HL-60 (cell line): ENCODE measurements around the gene MFSD6.
"Not testable (repeated sequence)": the region's sequence is repeated elsewhere in the genome, so short reads cannot be mapped to it uniquely, and the experiment has no call there.

Experiments
- DNase-seq, 2 experiments: peaks; one replicate each; pipeline ENCODE4 v3.0.0-alpha.2; 2010 to 2020; ENCODE audit warnings: low read depth in 1 of 2, low spot score in 1 of 2
- H3K27ac ChIP-seq: fragments of 250-450 bp; sonication (Bioruptor Pico); replicated peaks from 2 replicates; pipeline ENCODE4 v1.5.1; 2020; ENCODE audit warnings: mild to moderate bottlenecking, moderate library complexity
- H3K27me3 ChIP-seq: fragments of 250-450 bp; sonication (Bioruptor Pico); 2 replicates; pipeline ENCODE4 v1.5.1; 2021; ENCODE audit warnings: mild to moderate bottlenecking, moderate library complexity; ENCODE audit not compliant: insufficient read depth, poor library complexity, severe bottlenecking
- H3K4me3 ChIP-seq: replicated peaks from 2 replicates; pipeline ENCODE4 v1.5.1; 2011; ENCODE audit warnings: mild to moderate bottlenecking, control low read depth, low read length; ENCODE audit not compliant: insufficient read depth
- GABPA ChIP-seq: IDR thresholded peaks from 2 replicates; pipeline ENCODE4 v1.6.1; 2012; ENCODE audit warnings: low read depth
- POLR2AphosphoS5 ChIP-seq: IDR thresholded peaks from 2 replicates; pipeline ENCODE4 v1.6.1; 2012; ENCODE audit warnings: low read depth
- SPI1 ChIP-seq: IDR thresholded peaks from 2 replicates; pipeline ENCODE4 v1.6.1; 2012; ENCODE audit warnings: low read depth, mild to moderate bottlenecking, borderline replicate concordance
- TF ChIP-seq, protein P1 (sequence below): IDR thresholded peaks from 2 replicates; pipeline ENCODE4 v1.6.1; 2012; ENCODE audit warnings: low read depth; ENCODE audit not compliant: insufficient replicate concordance
- TF ChIP-seq, protein P2 (sequence below): IDR thresholded peaks from one replicate; pipeline ENCODE4 v1.5.1; 2011; ENCODE audit warnings: low read length, control low read depth, inconsistent platforms; ENCODE audit not compliant: insufficient read depth

Gene MFSD6

DNA sequence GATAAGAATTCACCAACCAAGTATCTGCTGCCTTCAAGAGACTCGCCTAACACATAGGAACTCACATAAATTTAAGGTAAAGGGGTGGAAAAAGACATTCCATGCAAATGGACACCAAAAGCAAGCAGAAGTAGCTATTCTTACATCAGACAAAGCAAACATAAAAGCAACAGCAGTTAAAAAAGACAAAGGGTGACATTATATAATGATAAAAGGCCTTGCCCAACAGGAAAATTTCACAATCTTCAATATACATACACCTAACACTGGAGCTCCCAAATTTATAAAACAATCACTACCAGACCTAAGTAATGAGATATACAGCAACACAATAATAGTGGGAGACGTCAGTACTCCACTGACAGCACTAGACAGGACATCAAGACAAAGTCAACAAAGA is 84.9 kb downstream of the MFSD6 start:
- Histone ChIP-seq H3K27ac (no peak overlapping the region), H3K27me3 (no peaks in the 10 kb centered on the region), H3K4me3 (no peak overlapping the region)
- DNase-seq: no peak
- TF ChIP-seq, protein P1, sequence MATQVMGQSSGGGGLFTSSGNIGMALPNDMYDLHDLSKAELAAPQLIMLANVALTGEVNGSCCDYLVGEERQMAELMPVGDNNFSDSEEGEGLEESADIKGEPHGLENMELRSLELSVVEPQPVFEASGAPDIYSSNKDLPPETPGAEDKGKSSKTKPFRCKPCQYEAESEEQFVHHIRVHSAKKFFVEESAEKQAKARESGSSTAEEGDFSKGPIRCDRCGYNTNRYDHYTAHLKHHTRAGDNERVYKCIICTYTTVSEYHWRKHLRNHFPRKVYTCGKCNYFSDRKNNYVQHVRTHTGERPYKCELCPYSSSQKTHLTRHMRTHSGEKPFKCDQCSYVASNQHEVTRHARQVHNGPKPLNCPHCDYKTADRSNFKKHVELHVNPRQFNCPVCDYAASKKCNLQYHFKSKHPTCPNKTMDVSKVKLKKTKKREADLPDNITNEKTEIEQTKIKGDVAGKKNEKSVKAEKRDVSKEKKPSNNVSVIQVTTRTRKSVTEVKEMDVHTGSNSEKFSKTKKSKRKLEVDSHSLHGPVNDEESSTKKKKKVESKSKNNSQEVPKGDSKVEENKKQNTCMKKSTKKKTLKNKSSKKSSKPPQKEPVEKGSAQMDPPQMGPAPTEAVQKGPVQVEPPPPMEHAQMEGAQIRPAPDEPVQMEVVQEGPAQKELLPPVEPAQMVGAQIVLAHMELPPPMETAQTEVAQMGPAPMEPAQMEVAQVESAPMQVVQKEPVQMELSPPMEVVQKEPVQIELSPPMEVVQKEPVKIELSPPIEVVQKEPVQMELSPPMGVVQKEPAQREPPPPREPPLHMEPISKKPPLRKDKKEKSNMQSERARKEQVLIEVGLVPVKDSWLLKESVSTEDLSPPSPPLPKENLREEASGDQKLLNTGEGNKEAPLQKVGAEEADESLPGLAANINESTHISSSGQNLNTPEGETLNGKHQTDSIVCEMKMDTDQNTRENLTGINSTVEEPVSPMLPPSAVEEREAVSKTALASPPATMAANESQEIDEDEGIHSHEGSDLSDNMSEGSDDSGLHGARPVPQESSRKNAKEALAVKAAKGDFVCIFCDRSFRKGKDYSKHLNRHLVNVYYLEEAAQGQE: no peak
- TF ChIP-seq GABPA (no peak), SPI1 (no peak), POLR2AphosphoS5 (no peak)
- TF ChIP-seq, protein P2, sequence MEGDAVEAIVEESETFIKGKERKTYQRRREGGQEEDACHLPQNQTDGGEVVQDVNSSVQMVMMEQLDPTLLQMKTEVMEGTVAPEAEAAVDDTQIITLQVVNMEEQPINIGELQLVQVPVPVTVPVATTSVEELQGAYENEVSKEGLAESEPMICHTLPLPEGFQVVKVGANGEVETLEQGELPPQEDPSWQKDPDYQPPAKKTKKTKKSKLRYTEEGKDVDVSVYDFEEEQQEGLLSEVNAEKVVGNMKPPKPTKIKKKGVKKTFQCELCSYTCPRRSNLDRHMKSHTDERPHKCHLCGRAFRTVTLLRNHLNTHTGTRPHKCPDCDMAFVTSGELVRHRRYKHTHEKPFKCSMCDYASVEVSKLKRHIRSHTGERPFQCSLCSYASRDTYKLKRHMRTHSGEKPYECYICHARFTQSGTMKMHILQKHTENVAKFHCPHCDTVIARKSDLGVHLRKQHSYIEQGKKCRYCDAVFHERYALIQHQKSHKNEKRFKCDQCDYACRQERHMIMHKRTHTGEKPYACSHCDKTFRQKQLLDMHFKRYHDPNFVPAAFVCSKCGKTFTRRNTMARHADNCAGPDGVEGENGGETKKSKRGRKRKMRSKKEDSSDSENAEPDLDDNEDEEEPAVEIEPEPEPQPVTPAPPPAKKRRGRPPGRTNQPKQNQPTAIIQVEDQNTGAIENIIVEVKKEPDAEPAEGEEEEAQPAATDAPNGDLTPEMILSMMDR: no peak

DNA sequence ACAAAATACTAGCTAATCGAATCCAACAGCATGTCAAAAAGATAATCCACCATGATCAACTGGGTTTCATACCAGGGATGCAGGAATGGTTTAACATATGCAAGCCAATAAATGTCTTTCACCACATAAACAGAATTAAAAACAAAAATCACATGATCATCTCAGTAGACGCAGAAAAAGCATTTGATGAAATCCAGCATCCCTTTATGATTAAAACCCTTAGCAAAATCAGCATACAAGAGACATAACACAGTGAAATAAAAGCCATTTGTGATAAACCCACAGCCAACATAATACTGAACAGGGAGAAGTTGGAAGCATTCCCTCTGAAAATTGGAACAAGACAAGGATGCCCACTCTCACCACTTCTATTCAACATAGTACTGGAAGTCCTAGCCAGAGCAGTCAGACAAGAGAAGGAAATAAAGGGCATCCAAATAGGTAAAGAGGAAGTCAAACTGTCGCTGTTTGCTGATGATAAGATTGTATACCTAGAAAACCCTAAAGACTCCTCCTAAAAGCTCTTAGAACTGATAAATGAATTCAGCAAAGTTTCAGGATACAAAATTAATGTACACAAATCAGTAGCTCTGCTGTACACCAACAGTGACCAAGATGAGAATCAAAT is 86.6 kb downstream of the MFSD6 start:
- H3K27me3 ChIP-seq, H3K27ac ChIP-seq, H3K4me3 ChIP-seq, DNase-seq: not testable (repeated sequence)

DNA sequence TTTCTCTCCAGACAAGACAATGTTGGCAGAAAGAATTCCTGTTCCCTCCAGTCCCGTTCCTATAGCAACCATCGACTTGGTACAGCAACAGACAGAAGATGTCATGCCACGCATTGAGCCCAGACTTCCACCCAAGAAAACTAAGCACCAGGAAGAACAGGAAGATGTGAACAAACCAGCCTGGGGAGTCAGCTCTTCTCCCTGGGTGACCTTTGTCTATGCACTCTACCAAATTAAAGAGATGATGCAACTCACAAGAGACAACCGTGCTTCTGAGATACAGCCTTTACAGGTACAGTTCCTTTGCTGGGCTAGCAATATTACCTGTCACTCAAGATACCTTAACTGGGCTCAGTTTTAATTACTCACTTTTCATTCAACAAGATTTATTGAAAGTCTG is 89.3 kb downstream of the MFSD6 start:
- DNase-seq: no peak
- Histone ChIP-seq H3K27me3 (no peaks in the 10 kb centered on the region), H3K27ac (no peak overlapping the region), H3K4me3 (no peak overlapping the region)
- no peak for TF ChIP-seq POLR2AphosphoS5
- TF ChIP-seq, protein P1: no peak
- TF ChIP-seq, protein P2: no peak

DNA sequence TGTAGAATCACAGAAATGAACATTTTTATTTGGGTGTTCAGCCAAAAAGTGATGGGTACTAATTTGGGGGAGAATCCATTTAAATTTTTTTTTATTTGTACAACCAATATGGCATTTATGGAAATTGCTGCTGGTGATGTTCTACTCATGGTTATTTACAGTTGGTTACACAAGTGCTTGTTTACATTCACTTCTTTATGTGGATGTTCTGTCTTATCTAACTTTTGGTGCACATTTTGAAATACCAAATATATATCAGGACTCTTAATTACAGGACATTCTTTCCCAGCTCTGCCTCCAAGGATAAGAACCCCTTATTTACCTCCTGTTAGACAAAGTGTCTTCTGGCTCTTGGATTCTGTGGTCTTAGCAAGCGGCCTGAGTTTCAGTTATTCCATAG is 91.1 kb downstream of the MFSD6 start:
- TF ChIP-seq, protein P1: no peak
- TF ChIP-seq, protein P2: no peak
- TF ChIP-seq GABPA: no peak
- no peak for TF ChIP-seq POLR2AphosphoS5
- no peak for TF ChIP-seq SPI1
- no peak overlapping the region for H3K4me3 ChIP-seq

More for the DNA sequence above, 91.1 kb downstream of the MFSD6 start:
- no peaks in the 10 kb centered on the region for H3K27me3 ChIP-seq
- no peak overlapping the region for H3K27ac ChIP-seq
- no peak for DNase-seq
